ENCODE results near the gene FAAP20.

- TF ChIP-seq, protein P1, sequence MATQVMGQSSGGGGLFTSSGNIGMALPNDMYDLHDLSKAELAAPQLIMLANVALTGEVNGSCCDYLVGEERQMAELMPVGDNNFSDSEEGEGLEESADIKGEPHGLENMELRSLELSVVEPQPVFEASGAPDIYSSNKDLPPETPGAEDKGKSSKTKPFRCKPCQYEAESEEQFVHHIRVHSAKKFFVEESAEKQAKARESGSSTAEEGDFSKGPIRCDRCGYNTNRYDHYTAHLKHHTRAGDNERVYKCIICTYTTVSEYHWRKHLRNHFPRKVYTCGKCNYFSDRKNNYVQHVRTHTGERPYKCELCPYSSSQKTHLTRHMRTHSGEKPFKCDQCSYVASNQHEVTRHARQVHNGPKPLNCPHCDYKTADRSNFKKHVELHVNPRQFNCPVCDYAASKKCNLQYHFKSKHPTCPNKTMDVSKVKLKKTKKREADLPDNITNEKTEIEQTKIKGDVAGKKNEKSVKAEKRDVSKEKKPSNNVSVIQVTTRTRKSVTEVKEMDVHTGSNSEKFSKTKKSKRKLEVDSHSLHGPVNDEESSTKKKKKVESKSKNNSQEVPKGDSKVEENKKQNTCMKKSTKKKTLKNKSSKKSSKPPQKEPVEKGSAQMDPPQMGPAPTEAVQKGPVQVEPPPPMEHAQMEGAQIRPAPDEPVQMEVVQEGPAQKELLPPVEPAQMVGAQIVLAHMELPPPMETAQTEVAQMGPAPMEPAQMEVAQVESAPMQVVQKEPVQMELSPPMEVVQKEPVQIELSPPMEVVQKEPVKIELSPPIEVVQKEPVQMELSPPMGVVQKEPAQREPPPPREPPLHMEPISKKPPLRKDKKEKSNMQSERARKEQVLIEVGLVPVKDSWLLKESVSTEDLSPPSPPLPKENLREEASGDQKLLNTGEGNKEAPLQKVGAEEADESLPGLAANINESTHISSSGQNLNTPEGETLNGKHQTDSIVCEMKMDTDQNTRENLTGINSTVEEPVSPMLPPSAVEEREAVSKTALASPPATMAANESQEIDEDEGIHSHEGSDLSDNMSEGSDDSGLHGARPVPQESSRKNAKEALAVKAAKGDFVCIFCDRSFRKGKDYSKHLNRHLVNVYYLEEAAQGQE (IDR thresholded peaks at IDR 0.05; ENCODE audit: low read depth, low read length): no peak
- TF ChIP-seq KDM1A (IDR thresholded peaks at IDR 0.05; ENCODE audit: borderline replicate concordance) (no peak), POLR2AphosphoS5 (IDR thresholded peaks at IDR 0.05; ENCODE audit: low read length) (no peak), EGR1 (IDR thresholded peaks at IDR 0.05; ENCODE audit: borderline replicate concordance in 1 of 2, low read depth in 2 of 2, low read length in 2 of 2) (no peak), TCF12 (IDR thresholded peaks at IDR 0.05; ENCODE audit: low read depth, low read length) (no peak), CTCF (IDR thresholded peaks at IDR 0.05 in 2 of 3, conservative IDR thresholded peaks at IDR 0.05 in 1 of 3; ENCODE audit: control insufficient read depth in 2 of 3, extremely low read depth in 1 of 3, insufficient read depth in 1 of 3, low read depth in 3 of 3, low read length in 3 of 3) (no peak)
- TF ChIP-seq, protein P2, sequence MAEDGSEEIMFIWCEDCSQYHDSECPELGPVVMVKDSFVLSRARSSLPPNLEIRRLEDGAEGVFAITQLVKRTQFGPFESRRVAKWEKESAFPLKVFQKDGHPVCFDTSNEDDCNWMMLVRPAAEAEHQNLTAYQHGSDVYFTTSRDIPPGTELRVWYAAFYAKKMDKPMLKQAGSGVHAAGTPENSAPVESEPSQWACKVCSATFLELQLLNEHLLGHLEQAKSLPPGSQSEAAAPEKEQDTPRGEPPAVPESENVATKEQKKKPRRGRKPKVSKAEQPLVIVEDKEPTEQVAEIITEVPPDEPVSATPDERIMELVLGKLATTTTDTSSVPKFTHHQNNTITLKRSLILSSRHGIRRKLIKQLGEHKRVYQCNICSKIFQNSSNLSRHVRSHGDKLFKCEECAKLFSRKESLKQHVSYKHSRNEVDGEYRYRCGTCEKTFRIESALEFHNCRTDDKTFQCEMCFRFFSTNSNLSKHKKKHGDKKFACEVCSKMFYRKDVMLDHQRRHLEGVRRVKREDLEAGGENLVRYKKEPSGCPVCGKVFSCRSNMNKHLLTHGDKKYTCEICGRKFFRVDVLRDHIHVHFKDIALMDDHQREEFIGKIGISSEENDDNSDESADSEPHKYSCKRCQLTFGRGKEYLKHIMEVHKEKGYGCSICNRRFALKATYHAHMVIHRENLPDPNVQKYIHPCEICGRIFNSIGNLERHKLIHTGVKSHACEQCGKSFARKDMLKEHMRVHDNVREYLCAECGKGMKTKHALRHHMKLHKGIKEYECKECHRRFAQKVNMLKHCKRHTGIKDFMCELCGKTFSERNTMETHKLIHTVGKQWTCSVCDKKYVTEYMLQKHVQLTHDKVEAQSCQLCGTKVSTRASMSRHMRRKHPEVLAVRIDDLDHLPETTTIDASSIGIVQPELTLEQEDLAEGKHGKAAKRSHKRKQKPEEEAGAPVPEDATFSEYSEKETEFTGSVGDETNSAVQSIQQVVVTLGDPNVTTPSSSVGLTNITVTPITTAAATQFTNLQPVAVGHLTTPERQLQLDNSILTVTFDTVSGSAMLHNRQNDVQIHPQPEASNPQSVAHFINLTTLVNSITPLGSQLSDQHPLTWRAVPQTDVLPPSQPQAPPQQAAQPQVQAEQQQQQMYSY (CRISPR knock-in tag; IDR thresholded peaks at IDR 0.05): no peak
- TF ChIP-seq, protein P3, sequence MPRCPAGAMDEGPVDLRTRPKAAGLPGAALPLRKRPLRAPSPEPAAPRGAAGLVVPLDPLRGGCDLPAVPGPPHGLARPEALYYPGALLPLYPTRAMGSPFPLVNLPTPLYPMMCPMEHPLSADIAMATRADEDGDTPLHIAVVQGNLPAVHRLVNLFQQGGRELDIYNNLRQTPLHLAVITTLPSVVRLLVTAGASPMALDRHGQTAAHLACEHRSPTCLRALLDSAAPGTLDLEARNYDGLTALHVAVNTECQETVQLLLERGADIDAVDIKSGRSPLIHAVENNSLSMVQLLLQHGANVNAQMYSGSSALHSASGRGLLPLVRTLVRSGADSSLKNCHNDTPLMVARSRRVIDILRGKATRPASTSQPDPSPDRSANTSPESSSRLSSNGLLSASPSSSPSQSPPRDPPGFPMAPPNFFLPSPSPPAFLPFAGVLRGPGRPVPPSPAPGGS (IDR thresholded peaks at IDR 0.05; ENCODE audit: borderline replicate concordance, insufficient read depth, low read depth, low read length, poor library complexity, severe bottlenecking): no peak
These were observed 20.8 kb upstream of the FAAP20 start for GRCh38 chr1:2215329-2215728.

Data from GM12878 (cell line).